GM18873 (cell line): ENCODE measurements around the gene PHF20.
"Not testable (repeated sequence)": the region's sequence is repeated elsewhere in the genome, so short reads cannot be mapped to it uniquely, and the experiment has no call there.

Experiments used
- ATAC-seq: cut with Tn5 transposase; IDR thresholded peaks from one replicate; pipeline ENCODE4 v1.9.1; 2021; ENCODE audit warnings: mild to moderate bottlenecking, moderate library complexity, moderate number of reproducible peaks; ENCODE audit not compliant: unreplicated experiment, low FRiP score

Gene PHF20

DNA sequence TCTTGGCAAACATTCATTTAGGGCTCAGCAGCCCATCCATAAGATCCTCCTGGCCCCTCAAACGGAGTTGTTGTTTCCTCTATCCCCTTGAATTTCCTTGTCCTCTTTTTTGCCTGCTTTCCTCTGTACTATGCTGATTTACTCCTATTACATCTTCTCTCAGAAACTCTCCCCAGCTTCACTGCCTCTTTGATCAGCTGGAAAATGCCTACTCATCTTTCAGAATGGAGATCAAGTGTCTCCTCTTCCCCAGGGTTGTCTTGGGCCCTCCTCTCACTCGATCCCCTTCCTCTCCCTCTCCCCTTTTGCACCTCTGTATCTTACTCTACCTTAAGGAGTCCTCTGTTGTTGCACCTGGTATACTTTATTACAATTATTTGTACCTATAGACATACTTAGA is 60.2 kb downstream of the PHF20 start:
- no peak for ATAC-seq

DNA sequence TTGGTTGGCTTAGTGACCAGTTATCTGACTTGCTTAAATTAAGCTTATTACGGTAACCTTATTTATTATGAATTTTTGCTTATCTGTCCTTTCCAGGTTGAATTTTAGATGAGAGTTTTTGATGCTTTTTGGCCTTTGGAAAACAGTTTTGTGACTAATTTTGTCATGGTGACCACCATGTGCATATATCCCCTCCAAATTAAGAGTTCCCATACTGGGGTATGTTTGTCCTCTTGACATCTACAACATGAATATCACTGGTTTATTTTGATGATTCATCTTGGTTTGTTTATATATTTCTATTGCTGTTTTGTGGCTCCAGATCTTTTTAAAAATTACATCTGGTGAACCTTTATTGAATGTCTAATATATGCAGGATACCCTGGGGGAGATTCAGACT is 61.4 kb downstream of the PHF20 start:
- no peak for ATAC-seq

DNA sequence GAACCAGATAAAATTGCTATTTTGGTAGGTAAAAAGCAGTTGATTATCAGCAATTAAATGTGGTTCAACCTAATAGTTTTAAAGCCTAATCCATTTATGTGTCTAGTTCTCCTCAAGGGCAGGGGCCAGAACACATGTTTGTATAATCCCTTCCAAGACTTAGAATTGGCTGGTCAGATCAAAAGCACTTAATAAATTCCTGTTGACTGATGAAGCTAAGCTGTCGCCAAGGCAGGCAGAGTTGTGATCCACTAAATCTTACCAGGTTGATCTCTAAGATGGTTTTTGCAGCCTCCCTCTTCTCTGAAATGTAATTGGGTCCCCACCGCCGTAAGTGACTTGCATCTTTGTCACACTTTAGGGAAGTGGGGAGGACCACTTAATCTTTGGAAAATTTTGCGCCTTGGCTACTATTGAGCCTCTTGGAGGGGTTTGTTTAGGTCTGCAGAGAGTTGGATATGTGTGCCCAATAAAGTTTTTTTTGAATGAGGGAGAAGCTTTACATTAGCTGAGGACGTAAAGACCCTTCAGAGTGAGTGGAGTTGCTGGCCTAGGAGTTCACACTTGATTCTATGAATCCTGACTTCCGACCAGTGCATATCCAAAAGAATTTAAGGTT is 65.9 kb downstream of the PHF20 start:
- ATAC-seq: no peak

DNA sequence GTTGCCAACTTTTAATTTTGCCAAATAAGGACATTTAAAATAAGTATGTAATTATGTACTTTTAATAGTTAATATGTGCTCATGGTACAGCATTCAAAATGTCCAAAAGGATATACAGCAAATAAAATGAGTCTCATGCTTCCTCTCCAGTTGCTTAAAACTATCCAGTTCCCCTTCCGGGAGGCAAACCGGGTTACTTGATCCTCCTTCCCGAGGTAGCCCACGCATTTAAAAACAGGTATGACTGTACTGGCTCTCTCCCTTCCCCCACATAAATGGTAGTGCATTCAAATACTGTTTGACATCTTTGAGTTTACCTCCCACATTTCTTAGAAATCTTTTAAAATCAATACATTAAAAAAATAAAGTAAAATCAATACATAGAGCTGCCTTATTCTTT is 66.4 kb downstream of the PHF20 start:
- ATAC-seq: no peak

DNA sequence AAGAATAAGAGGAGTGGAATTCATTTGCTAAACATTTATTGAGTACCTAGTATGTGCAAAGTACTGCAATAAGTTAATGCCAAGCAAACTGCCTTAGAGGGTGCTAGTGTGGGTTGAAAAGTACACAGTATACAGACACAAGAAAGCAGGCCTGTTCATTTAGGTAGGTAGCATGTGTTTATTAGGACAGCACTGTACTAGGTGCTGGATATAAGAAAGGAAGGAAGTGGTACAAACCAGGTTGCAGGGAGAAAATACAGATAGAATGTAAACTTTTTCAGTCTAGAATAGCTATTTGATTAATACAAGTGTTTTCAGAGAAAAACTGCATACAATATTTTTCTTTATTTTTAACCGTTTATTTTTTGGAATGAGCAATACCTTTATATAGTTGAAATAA is 68.1 kb downstream of the PHF20 start:
- no peak for ATAC-seq

DNA sequence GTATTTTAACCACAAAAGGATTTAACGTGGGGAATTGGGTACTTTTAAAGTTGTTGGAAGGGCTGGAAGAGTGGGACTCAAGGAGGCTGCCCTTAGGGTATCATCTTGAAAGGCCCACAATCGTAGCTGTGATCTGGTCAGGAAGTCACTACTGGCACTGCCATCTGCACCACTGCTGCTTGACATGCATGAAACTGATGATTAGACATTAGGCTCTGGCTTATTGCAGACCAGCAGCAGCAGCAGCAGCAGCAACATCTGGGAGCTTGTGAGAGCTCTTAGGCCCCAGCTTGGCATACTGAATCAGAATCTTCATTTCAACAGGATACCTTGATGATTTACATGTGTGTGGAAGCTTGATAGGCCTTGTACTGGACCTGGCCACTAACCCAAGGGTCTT is 68.6 kb downstream of the PHF20 start:
- ATAC-seq: no peak

DNA sequence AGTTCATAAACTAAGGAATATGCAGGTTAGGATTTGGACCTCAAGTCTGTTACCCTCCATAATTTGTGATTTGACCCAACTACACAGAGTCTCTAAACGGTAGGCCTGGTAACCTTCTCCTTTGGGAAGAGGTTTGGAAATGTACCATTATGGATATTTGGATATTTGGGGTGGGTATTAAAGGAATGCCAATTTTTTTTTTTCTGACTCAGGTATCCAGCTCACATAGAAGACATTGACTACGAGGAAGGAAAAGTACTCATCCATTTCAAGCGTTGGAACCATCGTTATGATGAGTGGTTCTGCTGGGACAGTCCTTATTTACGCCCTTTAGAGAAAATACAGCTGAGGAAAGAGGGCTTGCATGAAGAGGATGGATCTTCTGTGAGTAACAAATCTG is 70.5 kb downstream of the PHF20 start:
- no peak for ATAC-seq

DNA sequence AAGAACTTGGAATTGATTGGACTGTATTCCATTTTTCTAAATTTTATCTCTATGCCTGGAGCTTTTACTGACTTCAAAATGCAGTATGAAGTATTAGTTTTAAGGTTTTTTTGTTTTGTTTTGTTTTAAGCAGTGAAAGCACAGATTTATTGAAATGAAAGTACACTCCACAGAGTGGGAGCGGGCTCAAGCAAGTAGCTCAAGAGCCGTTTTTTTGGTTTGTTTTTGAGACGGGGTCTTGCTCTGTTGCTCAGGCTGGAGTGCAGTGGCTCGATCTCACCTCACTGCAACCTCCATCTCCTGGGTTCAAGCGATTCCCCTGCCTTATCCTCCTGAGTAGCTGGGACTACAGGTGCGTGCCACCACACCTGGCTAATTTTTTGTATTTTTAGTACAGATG is 72.1 kb downstream of the PHF20 start:
- ATAC-seq: not testable (repeated sequence)

DNA sequence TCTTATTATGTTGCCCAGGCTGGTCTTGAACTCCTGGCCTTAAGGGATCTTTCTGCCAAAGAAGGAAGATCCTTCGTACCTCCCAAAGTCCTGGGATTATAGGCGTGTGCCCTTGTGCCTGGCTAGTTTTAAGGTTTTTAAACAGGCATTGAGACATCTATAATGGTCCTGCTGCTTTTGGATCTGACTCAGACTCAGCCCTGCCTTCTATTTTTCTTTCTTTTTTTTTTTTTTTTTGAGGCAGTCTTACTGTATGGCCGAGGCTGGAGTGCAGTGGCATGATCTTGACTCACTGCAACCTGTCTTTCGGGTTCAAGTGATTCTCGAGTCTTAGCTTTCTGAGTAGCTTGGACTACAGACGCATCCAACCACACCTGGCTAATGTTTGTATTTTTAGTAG is 73.7 kb downstream of the PHF20 start:
- ATAC-seq: no peak

DNA sequence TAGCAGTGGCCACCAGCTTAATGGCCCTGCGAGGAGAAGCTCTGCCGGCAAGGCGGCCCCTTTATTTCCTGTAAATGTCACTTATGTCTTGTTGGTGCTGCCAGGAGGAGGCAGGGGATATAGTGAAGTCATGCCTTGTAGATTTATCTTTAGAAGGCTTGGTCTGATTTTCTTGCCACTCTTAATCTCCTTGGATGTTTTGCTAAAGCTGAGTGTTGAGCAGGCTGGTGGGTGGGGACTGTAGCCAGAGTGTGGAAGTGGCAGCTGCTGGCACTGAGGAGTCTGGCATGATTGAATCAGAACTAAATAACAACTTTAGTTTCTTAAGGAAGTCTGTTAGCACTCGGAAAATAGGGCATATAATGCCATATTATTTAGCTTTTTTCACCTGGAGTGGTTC is 77.9 kb downstream of the PHF20 start:
- no peak for ATAC-seq

DNA sequence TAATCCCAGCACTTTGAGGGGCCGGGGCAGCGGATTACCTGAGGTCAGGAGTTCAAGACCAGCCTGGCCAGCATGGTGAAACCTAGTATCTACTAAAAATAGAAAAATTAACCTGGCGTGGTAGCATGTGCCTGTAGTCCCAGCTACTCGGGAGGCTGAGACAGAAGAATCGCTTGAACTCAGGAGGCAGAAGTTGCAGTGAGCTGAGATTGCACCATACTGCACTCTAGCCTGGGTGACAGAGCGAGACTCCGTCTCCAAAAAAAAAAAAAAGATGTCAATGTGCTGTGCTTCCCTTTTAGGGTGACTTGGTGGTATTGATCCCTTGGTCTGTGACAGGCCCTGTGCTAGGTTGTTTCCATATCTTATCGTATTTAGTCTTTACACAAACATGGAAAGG is 79.8 kb downstream of the PHF20 start:
- not testable (repeated sequence) for ATAC-seq

DNA sequence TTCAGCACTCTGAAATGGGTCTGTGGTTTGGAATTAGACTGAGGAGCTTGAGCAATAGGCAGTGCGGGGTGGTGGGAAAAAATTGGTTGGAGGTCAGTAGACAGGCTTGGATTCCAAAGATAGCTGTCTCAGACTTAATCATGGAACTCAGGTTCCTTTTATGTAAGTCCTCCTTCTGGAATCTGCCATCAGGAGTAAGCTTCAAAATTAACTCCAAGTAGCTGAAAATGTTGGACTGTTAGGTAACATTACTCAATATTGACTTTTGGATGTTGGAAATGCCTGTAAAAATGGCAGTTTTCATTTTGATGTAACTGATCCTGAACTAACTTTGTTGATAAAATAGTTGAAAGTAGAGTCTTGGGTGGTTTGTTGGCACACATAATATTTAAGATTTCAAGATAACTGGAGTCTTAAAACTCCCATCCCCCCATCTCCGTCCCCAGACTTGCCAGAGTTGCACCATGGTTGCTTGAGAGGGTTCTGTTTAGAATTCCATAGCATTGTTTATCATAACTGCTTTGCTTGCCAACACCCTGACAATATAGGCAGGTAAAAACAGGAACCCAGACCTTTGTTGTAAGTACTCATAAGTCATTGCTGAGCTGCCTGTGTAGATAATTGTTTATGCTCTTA is 83.0 kb downstream of the PHF20 start:
- ATAC-seq: no peak

DNA sequence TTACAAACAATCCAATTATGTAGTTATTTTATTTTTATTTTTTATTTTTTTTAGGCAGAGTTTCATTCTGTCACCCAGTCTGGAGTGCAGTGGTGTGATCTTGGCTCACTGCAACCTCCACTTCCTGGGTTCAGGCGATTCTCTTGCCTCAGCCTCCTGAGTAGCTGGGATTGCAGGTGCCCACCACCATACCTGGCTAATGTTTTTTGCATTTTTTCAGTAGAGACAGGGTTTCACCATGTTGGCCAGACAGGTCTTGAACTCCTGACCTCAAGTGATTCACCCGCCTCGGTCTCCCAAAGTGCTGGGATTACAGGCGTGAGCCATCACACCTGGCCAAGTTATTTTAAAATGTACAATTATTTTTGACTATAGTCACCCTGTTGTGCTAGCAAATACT is 83.8 kb downstream of the PHF20 start:
- ATAC-seq: not testable (repeated sequence)

DNA sequence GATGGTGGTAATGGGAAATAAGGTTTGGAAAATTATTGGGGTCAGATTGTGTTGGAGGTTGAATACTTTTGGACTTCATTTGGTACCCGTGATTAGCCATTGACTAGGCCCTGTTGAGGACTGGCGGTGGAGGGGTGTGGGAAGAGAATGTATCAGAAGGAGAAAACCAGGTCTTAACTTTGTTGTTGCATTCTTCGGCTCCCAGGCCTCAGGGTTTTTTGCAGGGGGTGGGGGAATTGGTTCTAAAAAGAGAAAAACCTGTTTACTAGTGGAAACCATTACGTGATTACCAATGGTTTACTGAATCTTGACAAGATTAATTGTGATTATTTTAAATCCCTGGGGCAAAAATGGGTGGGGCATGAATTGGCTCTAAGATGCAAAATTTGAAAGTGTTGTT is 85.1 kb downstream of the PHF20 start:
- no peak for ATAC-seq

DNA sequence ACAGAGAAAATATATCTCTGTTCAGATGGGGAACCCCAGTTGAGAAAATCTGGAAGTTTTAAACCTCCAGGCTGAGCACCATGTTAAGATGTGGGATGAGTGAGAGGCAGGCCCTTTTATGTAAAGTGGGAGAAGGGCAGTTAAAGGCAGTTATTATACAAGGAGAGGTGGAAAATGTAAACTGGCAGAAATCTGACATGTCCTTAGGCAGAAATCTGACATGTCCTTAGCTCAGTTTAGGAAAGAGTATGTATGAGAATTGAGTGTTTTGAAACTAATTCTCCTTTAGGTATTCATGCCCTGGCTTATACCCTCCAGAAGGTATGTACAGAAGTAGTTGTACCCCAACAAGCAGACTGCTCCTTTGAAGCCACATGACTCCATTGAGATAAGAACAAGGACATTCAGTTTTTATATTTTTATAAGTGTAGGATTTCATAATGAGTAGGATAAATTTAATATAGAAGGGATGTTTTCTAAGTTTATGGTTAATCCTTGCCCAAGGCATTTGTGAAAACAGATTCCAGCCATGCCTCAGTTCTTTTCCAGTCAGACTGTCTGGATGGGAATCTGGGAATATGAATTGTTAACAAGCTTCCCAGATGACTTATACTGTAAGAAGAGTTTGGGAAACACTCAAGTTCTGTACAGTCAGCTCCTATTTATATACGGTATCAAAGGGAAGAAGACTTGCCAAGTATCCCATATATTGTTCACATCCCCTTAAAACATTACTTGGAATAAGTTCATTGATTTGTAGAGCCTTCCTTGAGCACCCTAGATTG is 94.8 kb downstream of the PHF20 start:
- ATAC-seq: no peak

DNA sequence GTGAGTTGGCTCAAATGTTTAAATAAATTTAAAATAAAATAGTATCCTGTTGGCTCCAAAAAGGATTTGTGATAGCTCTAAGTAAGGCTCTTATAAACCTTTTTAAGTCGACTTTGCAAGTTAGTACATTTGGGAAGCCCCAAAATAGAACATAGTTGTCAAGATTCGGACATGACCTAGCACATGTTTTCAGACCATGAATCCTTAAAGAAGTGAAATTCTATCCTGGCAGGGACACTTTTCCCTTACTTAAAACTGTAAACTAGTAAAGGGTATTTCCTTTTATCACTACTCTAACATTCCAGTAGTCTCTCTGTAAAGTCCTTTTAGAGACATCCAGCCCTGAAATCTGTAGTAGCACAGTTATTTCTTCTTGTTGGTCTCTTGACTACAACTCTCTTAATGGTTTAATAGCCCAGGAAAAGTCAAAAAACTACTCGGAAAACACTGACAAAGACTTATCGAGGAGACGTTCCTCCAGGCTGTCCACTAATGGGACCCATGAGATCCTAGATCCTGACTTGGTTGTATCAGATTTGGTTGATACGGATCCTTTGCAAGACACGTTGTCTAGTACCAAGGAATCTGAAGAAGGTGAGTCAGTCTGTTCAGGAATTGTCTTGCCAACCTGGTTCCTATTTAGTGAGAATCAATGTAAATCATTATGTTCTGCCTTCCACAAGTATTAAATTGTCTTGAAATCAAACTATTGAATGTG is 98.9 kb downstream of the PHF20 start:
- ATAC-seq: no peak

DNA sequence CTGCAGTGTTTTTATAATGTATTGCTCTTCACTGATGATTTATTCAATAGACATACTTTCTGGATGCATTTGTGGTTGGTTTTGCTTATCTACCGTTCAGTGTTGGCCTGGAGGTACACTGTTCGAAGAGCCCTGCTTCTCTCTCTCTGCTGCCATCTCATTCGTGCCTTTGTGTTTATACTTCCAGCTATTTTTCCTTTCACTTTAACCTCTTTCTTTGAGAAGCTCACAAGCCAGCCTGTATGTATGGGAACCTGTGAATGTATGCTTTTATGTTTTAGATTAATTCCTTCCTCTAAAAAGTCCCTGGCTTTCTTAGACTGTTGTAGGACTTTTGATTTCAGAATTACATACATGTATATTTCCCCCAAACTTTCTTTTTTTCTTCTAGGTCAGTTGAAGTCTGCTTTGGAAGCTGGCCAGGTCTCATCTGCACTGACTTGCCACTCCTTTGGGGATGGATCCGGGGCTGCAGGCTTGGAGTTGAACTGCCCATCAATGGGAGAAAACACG is 99.5 kb downstream of the PHF20 start:
- ATAC-seq: no peak

DNA sequence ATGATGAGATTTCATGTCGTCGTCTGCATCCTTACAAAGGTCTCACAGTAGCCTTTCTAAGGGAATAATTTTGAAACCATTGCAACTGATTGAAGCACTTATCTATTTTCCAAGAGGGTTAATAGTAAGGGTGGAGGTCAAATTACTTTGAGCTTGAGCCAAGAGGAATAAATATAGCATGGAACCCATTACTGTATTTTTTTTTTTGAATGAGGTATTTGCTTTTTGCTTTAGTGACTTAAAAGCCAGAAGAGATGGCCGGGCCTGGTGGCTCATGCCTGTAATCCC is 104.2 kb downstream of the PHF20 start:
- ATAC-seq: no peak

DNA sequence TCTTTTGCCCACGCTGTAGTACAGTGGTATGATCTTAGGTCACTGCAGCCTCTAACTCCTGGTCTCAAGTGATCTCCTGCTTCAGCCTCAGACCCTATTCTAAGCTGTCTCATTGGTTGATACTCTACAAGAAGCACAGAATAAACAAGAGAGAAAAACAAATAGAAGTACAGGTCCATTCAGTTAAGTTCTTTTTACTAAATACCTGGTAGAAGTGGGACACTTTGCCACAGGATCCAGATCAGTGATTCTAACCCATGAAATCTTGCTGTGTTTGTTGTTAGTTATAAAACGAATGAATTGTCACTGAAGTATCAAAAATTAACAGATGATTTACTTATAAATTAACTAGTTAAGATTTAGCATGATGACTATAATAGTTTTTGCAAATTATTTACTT is 105.8 kb downstream of the PHF20 start:
- no peak for ATAC-seq

DNA sequence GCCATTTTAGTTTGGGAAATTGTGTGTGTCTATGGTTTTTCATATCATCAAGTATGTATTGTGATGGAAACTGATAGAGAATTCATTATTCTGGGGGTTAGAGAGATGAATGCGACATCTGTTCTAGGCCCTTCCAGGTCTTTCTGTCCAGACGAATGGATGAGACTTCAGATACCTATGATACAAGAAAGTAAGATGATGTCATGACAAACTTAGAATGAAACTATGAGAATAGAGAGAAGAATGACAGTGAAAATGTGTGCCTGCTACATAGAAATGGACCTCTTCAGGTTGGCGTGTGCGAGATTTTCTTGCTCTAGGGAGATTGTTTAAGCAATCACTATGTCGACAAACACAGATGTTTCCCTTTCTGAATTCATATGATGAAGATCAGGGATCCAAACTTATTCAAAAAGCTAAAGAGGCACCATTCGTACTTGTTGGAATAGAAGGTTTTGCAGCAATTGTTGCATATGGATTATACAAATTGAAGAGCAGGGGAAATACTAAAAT is 106.4 kb downstream of the PHF20 start:
- no peak for ATAC-seq

DNA sequence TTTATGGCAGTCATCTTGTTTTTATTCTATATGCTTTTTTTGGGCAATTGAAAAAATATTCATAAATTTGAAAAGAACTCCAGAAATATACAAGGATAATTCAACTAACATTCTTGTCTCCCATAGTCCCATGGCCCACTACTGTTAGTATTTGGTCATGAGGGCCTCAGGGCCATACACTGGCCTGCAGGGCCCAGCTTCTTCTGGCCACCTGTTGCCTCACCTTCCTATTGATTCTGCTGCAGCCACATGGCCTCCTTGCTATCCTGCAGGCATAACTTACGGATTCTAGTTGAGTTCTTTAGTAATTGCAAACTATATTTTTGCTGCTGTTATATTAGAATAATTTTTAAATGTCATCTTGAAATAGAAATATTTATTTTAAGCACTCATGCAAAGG is 109.9 kb downstream of the PHF20 start:
- ATAC-seq: no peak
